Urothelium cell line (cell line): ENCODE measurements around the gene FANCF.

Experiments
- DNase-seq: peaks from one replicate; pipeline ENCODE4 v3.0.0; 2011; ENCODE audit warnings: low spot score, mixed read lengths
- FAIRE-seq: peaks from 2 replicates; lab custom pipeline; 2011; peaks lifted over from hg19 to GRCh38; lab: Jason Lieb, UNC

The FANCF gene

GRCh38 chr11:22626573-22627239, 1.1 kb upstream of the FANCF start:
- no peak for DNase-seq
- no peak for FAIRE-seq

GRCh38 chr11:22624742-22625447, 728 bp downstream of the FANCF start:
- DNase-seq (peak; percentile 67), FAIRE-seq (no peak)

GRCh38 chr11:22617868-22618267, 7.8 kb downstream of the FANCF start:
- DNase-seq (no peak), FAIRE-seq (no peak)

GRCh38 chr11:22603933-22604332, 21.7 kb downstream of the FANCF start:
- no peak for FAIRE-seq
- no peak for DNase-seq

GRCh38 chr11:22602504-22602903, 23.1 kb downstream of the FANCF start:
- FAIRE-seq (no peak), DNase-seq (no peak)

GRCh38 chr11:22599458-22599857, 26.2 kb downstream of the FANCF start:
- DNase-seq (no peak), FAIRE-seq (no peak)

- FAIRE-seq (no peak), DNase-seq (no peak)
Measured at GRCh38 chr11:22597062-22597461, 28.6 kb downstream of the FANCF start.

GRCh38 chr11:22584976-22585375, 40.6 kb downstream of the FANCF start:
- DNase-seq, result no peak
- no peak for FAIRE-seq

GRCh38 chr11:22583963-22584492, 41.6 kb downstream of the FANCF start:
- no peak for DNase-seq
- peak; percentile 13 for FAIRE-seq

GRCh38 chr11:22582151-22582410, 43.5 kb downstream of the FANCF start:
- no peak for DNase-seq

GRCh38 chr11:22581354-22582150, 44.1 kb downstream of the FANCF start:
- no peak for FAIRE-seq
- no peak for DNase-seq

More at GRCh38 chr11:22582151-22582410, 43.5 kb downstream of the FANCF start:
- FAIRE-seq, result no peak

- FAIRE-seq (no peak), DNase-seq (no peak)
Measured at GRCh38 chr11:22577854-22578253, 47.8 kb downstream of the FANCF start.
